MM.1S (cell line): Measurements from ENCODE around the gene MAGI2.

Experiments used
- DNase-seq: peaks from one replicate; pipeline ENCODE4 v3.0.0-alpha.2; 2015
- H2AFZ ChIP-seq: fragments of 300-600 bp; sonication (generic); 2 replicates; pipeline ENCODE4 v1.6.0; 2016; ENCODE audit warnings: antibody characterized with exemption, low read length
- H3F3A ChIP-seq: fragments of 300-600 bp; sonication (generic); 2 replicates; pipeline ENCODE4 v1.6.1; 2016; ENCODE audit warnings: mild to moderate bottlenecking, antibody characterized with exemption, low read length, moderate library complexity, mixed read lengths; ENCODE audit not compliant: insufficient read depth
- H3K27ac ChIP-seq: fragments of 300-600 bp; sonication (generic); 2 replicates; pipeline ENCODE4 v1.5.1; 2016; ENCODE audit warnings: mild to moderate bottlenecking, low read length
- H3K27me3 ChIP-seq: fragments of 300-600 bp; sonication (generic); replicated peaks from 2 replicates; pipeline ENCODE4 v1.6.0; 2016; ENCODE audit warnings: low read length; ENCODE audit not compliant: insufficient read depth
- H3K36me3 ChIP-seq: fragments of 300-600 bp; sonication (generic); replicated peaks from 2 replicates; pipeline ENCODE4 v1.6.1; 2016; ENCODE audit warnings: mild to moderate bottlenecking, low read length, mixed read lengths; ENCODE audit not compliant: insufficient read depth
- H3K4me1 ChIP-seq: fragments of 300-600 bp; sonication (generic); 2 replicates; pipeline ENCODE4 v1.6.1; 2016; ENCODE audit warnings: low read length, mixed read lengths
- H3K4me2 ChIP-seq: fragments of 300-600 bp; sonication (generic); 2 replicates; pipeline ENCODE4 v1.6.0; 2016; ENCODE audit warnings: low read depth, low read length
- H3K4me3 ChIP-seq: fragments of 300-600 bp; sonication (generic); 2 replicates; pipeline ENCODE4 v1.5.1; 2016; ENCODE audit warnings: low read length, mixed read lengths
- H3K79me2 ChIP-seq: fragments of 300-600 bp; sonication (generic); 2 replicates; pipeline ENCODE4 v1.6.1; 2016; ENCODE audit warnings: mixed run types, low read length, mixed read lengths
- H3K9ac ChIP-seq: fragments of 300-600 bp; sonication (generic); 2 replicates; pipeline ENCODE4 v1.6.1; 2016; ENCODE audit warnings: low read length, mixed read lengths
- H3K9me2 ChIP-seq: fragments of 300-600 bp; sonication (generic); replicated peaks from 2 replicates; pipeline ENCODE4 v1.6.1; 2016; ENCODE audit warnings: mild to moderate bottlenecking, low read length, mixed read lengths; ENCODE audit not compliant: insufficient read depth
- H3K9me3 ChIP-seq: fragments of 300-600 bp; sonication (generic); replicated peaks from 2 replicates; pipeline ENCODE4 v1.6.1; 2016; ENCODE audit warnings: mild to moderate bottlenecking, low read length, mixed read lengths; ENCODE audit not compliant: insufficient read depth
- H4K20me1 ChIP-seq: fragments of 300-600 bp; sonication (generic); 2 replicates; pipeline ENCODE4 v1.6.1; 2016; ENCODE audit warnings: mild to moderate bottlenecking, low read length, moderate library complexity, mixed read lengths; ENCODE audit not compliant: insufficient read depth
- CTCF ChIP-seq: fragments of 300-600 bp; sonication (generic); IDR thresholded peaks from 2 replicates; pipeline ENCODE4 v1.5.1; 2016; ENCODE audit warnings: antibody characterized with exemption, low read length, mixed read lengths
- EZH2 ChIP-seq: fragments of 300-600 bp; sonication (generic); optimal IDR thresholded peaks from 2 replicates; pipeline ENCODE3; 2017; ENCODE audit warnings: low read depth, mild to moderate bottlenecking, antibody characterized with exemption, low read length, mixed read lengths
- EZH2phosphoT487 ChIP-seq: fragments of 300-600 bp; sonication (generic); IDR thresholded peaks from 2 replicates; pipeline ENCODE4 v1.6.1; 2018; ENCODE audit warnings: antibody characterized with exemption, low read length

Gene MAGI2

GRCh38 chr7:78499971-78500370 is 953.5 kb downstream of the MAGI2 start:
- Histone ChIP-seq H4K20me1 (no peaks in the 10 kb centered on the region), H3K36me3 (no peaks in the 10 kb centered on the region), H3F3A (peaks cover 30% of the 10 kb centered on the region), H2AFZ (no peak overlapping the region), H3K9ac (no peak overlapping the region), H3K27me3 (no peaks in the 10 kb centered on the region), H3K4me1 (peaks cover 29% of the 10 kb centered on the region), H3K4me2 (no peak overlapping the region), H3K4me3 (no peak overlapping the region), H3K9me2 (no peaks in the 10 kb centered on the region), H3K9me3 (no peaks in the 10 kb centered on the region), H3K27ac (no peak overlapping the region), H3K79me2 (no peaks in the 10 kb centered on the region)
- no peak for TF ChIP-seq EZH2phosphoT487
- TF ChIP-seq EZH2 = no peak
- TF ChIP-seq CTCF = no peak
- no peak for DNase-seq

- no peak for DNase-seq
- Histone ChIP-seq H3K9ac (no peak overlapping the region), H3K36me3 (no peaks in the 10 kb centered on the region), H3K4me1 (peaks cover 36% of the 10 kb centered on the region), H3F3A (peaks cover 36% of the 10 kb centered on the region), H3K4me3 (no peak overlapping the region), H3K27ac (no peak overlapping the region), H3K9me2 (no peaks in the 10 kb centered on the region), H3K4me2 (no peak overlapping the region), H2AFZ (no peak overlapping the region), H4K20me1 (no peaks in the 10 kb centered on the region), H3K79me2 (peaks cover 7% of the 10 kb centered on the region; the same call in 1 of the 2 replicates), H3K9me3 (no peaks in the 10 kb centered on the region), H3K27me3 (no peaks in the 10 kb centered on the region)
- no peak for TF ChIP-seq CTCF
- TF ChIP-seq EZH2phosphoT487 = no peak
- no peak for TF ChIP-seq EZH2
Measured at GRCh38 chr7:78499283-78499682, 954.2 kb downstream of the MAGI2 start.

GRCh38 chr7:78497728-78498427 is 955.6 kb downstream of the MAGI2 start:
- no peaks in the 10 kb centered on the region for H3K36me3 ChIP-seq

More at GRCh38 chr7:78497728-78498427, 955.6 kb downstream of the MAGI2 start:
- Histone ChIP-seq H4K20me1 (no peaks in the 10 kb centered on the region), H3K4me2 (peak overlapping the region; percentile 66), H3F3A (peaks cover 48% of the 10 kb centered on the region), H3K27ac (peak overlapping the region; percentile 91), H3K4me3 (peak overlapping the region; percentile 21; the same call in 1 of the 2 replicates), H2AFZ (0 out of 2 replicates have a peak overlapping the region, but pooled peaks have one; percentile 8), H3K27me3 (no peaks in the 10 kb centered on the region), H3K9me3 (no peaks in the 10 kb centered on the region), H3K79me2 (peaks cover 12% of the 10 kb centered on the region; the same call in 1 of the 2 replicates), H3K9ac (peak overlapping the region; percentile 70), H3K9me2 (no peaks in the 10 kb centered on the region), H3K4me1 (peaks cover 46% of the 10 kb centered on the region)
- no peak for TF ChIP-seq EZH2phosphoT487
- TF ChIP-seq CTCF = no peak
- TF ChIP-seq EZH2 = no peak
- DNase-seq = peak; percentile 84
